Activated CD4-positive, alpha-beta T cell treated with anti-CD3 and anti-CD28 coated beads, Interleukin-2, amount 10 ng/mL, durations not matched to agents 7 days and 5 days (primary cell): ENCODE results near the gene TRIM75. TPM values are rescaled to one million over a fixed set of nuclear protein-coding genes. Genes with fewer than 3 reads are reported as not detected.
A peak's percentile ranks its signal among the peaks of the same experiment; 100 is the strongest.
"Not testable (repeated sequence)": the region's sequence is repeated elsewhere in the genome, so short reads cannot be mapped to it uniquely, and the experiment has no call there.

ENCODE experiments used
- CTCF ChIA-PET: fragments of 350-600 bp; sonication (Branson Sonifier 250); formaldehyde crosslinking; loops from one replicate; lab custom pipeline; 2021; ENCODE audit warnings: antibody characterized with exemption; lab: Charles Lee
- POLR2A ChIA-PET: fragments of 350-600 bp; sonication (Branson Sonifier 250); formaldehyde crosslinking; loops from one replicate; lab custom pipeline; 2021; ENCODE audit warnings: antibody characterized with exemption; lab: Charles Lee
- DNase-seq: peaks from one replicate; pipeline ENCODE4 v3.0.0-alpha.2; 2020
- H3K27ac Mint-ChIP-seq: one replicate; pipeline ENCODE4 v1.8.0; 2021; ENCODE audit warnings: mild to moderate bottlenecking, moderate library complexity, mixed read lengths
- H3K27me3 Mint-ChIP-seq: one replicate; pipeline ENCODE4 v1.8.0; 2021; ENCODE audit warnings: mixed read lengths
- H3K36me3 Mint-ChIP-seq: one replicate; pipeline ENCODE4 v1.8.0; 2021; ENCODE audit warnings: low read depth, mixed read lengths
- H3K4me1 Mint-ChIP-seq: one replicate; pipeline ENCODE4 v1.8.0; 2021; ENCODE audit warnings: mixed read lengths
- H3K4me3 Mint-ChIP-seq: one replicate; pipeline ENCODE4 v1.8.0; 2021; ENCODE audit warnings: mild to moderate bottlenecking, moderate library complexity, mixed read lengths
- H3K9me3 Mint-ChIP-seq: one replicate; pipeline ENCODE4 v1.8.0; 2021; ENCODE audit warnings: mixed read lengths
- total RNA-seq, 2 experiments: library from RNA; stranded (reverse); gene quantifications; one replicate each; pipeline ENCODE4 v1.2.3, GENCODE V29; 2021

The TRIM75 gene
- total RNA-seq, 2 experiments from 2014 or later, result not detected

- DNase-seq, result no peak
- H3K4me3 Mint-ChIP-seq, result no peak within 1 kb of the TSS
- H3K9me3 Mint-ChIP-seq, result no peaks in the 10 kb centered on the region
- no peaks in the 10 kb centered on the region for H3K36me3 Mint-ChIP-seq
- no peak within 1 kb of the TSS for H3K27ac Mint-ChIP-seq
- H3K4me1 Mint-ChIP-seq, result no peaks in the 10 kb centered on the region
- ChIA-PET CTCF (no interaction called here), POLR2A (no interaction called here)
- peaks cover 3% of the 10 kb centered on the region for H3K27me3 Mint-ChIP-seq
These were observed 22.0 kb upstream of the TRIM75 start, which contains the start of gene TRIM60 for GRCh38 chr4:165031436-165032211. TSS of gene TRIM60 (plus strand) at chr4:165031999. CDS start at chr4:165040073, 8,074 bp downstream.

- H3K27ac Mint-ChIP-seq, result no peak overlapping the region
- no peak for DNase-seq
- no peaks in the 10 kb centered on the region for H3K4me1 Mint-ChIP-seq
- H3K27me3 Mint-ChIP-seq, result no peaks in the 10 kb centered on the region
- H3K4me3 Mint-ChIP-seq, result no peak overlapping the region
- ChIA-PET CTCF (interaction anchor here (1.2 kb wide), 1 partner anchor 11 kb away, joined by 3 read pairs; no protein-coding TSS in a partner anchor), POLR2A (no interaction called here)
- no peaks in the 10 kb centered on the region for H3K9me3 Mint-ChIP-seq
- H3K36me3 Mint-ChIP-seq, result no peaks in the 10 kb centered on the region
These were observed 5.5 kb upstream of the TRIM75 start for GRCh38 chr4:165048170-165048569.

GRCh38 chr4:165052627-165053026 lies 1.0 kb upstream of the TRIM75 start:
- no peaks in the 10 kb centered on the region for H3K9me3 Mint-ChIP-seq
- ChIA-PET POLR2A (no interaction called here), CTCF (no interaction called here)
- no peaks in the 10 kb centered on the region for H3K4me1 Mint-ChIP-seq
- DNase-seq, result no peak
- no peak overlapping the region for H3K27ac Mint-ChIP-seq
- no peaks in the 10 kb centered on the region for H3K36me3 Mint-ChIP-seq
- no peaks in the 10 kb centered on the region for H3K27me3 Mint-ChIP-seq
- no peak overlapping the region for H3K4me3 Mint-ChIP-seq

- H3K27me3 Mint-ChIP-seq, result peaks cover 3% of the 10 kb centered on the region
- H3K27ac Mint-ChIP-seq, result no peak overlapping the region
- no peak for DNase-seq
- no peak overlapping the region for H3K4me3 Mint-ChIP-seq
- ChIA-PET CTCF (interaction anchor here (0.5 to 0.7 kb wide), 2 partner anchors 39 to 1381 kb away, joined by 3 read pairs; no protein-coding TSS in a partner anchor), POLR2A (no interaction called here)
- no peaks in the 10 kb centered on the region for H3K9me3 Mint-ChIP-seq
- H3K36me3 Mint-ChIP-seq, result no peaks in the 10 kb centered on the region
- H3K4me1 Mint-ChIP-seq, result no peaks in the 10 kb centered on the region
These were observed 1.9 kb downstream of the TRIM75 start for GRCh38 chr4:165055601-165056000.

GRCh38 chr4:165058666-165059065 lies 5.0 kb downstream of the TRIM75 start:
- no peak for DNase-seq
- Mint-ChIP-seq H3K27me3 (peaks cover 3% of the 10 kb centered on the region), H3K27ac (no peak overlapping the region), H3K4me1 (no peaks in the 10 kb centered on the region), H3K4me3 (no peak overlapping the region), H3K36me3 (no peaks in the 10 kb centered on the region), H3K9me3 (no peaks in the 10 kb centered on the region)
- ChIA-PET POLR2A (no interaction called here), CTCF (interaction anchor here (1.2 kb wide), 1 partner anchor 10 kb away, joined by 3 read pairs; no protein-coding TSS in a partner anchor)

GRCh38 chr4:165059386-165059785 lies 5.7 kb downstream of the TRIM75 start:
- no peaks in the 10 kb centered on the region for H3K4me1 Mint-ChIP-seq
- H3K9me3 Mint-ChIP-seq, result no peaks in the 10 kb centered on the region
- H3K27me3 Mint-ChIP-seq, result peaks cover 3% of the 10 kb centered on the region
- ChIA-PET POLR2A (no interaction called here), CTCF (interaction anchor here (0.9 to 1.2 kb wide), 2 partner anchors 11 to 435 kb away, joined by 3 read pairs; no protein-coding TSS in a partner anchor)
- H3K4me3 Mint-ChIP-seq, result no peak overlapping the region
- H3K36me3 Mint-ChIP-seq, result no peaks in the 10 kb centered on the region
- DNase-seq, result no peak
- H3K27ac Mint-ChIP-seq, result no peak overlapping the region

GRCh38 chr4:165060938-165061337 lies 7.3 kb downstream of the TRIM75 start:
- Mint-ChIP-seq H3K4me3 (no peak overlapping the region), H3K27ac (no peak overlapping the region), H3K4me1 (no peaks in the 10 kb centered on the region), H3K27me3 (peaks cover 3% of the 10 kb centered on the region), H3K9me3 (no peaks in the 10 kb centered on the region), H3K36me3 (no peaks in the 10 kb centered on the region)
- ChIA-PET CTCF (no interaction called here), POLR2A (no interaction called here)
- no peak for DNase-seq

GRCh38 chr4:165070560-165070959 lies 16.9 kb downstream of the TRIM75 start:
- Mint-ChIP-seq H3K4me3 (no peak overlapping the region), H3K27me3 (no peaks in the 10 kb centered on the region), H3K9me3 (no peaks in the 10 kb centered on the region), H3K36me3 (peaks cover 3% of the 10 kb centered on the region), H3K4me1 (peaks cover 3% of the 10 kb centered on the region), H3K27ac (no peak overlapping the region)
- CTCF ChIA-PET, result no interaction called here
- POLR2A ChIA-PET, result no interaction called here
- no peak for DNase-seq

GRCh38 chr4:165073346-165073745 lies 19.7 kb downstream of the TRIM75 start:
- POLR2A ChIA-PET, H3K36me3 Mint-ChIP-seq, H3K27me3 Mint-ChIP-seq, DNase-seq, H3K9me3 Mint-ChIP-seq, CTCF ChIA-PET, H3K27ac Mint-ChIP-seq, H3K4me3 Mint-ChIP-seq: not testable (repeated sequence)
- peaks cover 10% of the 10 kb centered on the region for H3K4me1 Mint-ChIP-seq

GRCh38 chr4:165077034-165077578 lies 23.4 kb downstream of the TRIM75 start:
- Mint-ChIP-seq H3K36me3 (peaks cover 7% of the 10 kb centered on the region), H3K4me1 (peaks cover 7% of the 10 kb centered on the region), H3K9me3 (no peaks in the 10 kb centered on the region), H3K27ac (peak overlapping the region; percentile 77), H3K4me3 (no peak overlapping the region), H3K27me3 (no peaks in the 10 kb centered on the region)
- no peak for DNase-seq
- ChIA-PET POLR2A (no interaction called here), CTCF (interaction anchor here (1.2 kb wide), 2 partner anchors 8 to 36 kb away, joined by 3 to 4 read pairs; partner anchors contain the start of gene TMEM192)

GRCh38 chr4:165079476-165079875 lies 25.8 kb downstream of the TRIM75 start:
- no peak overlapping the region for H3K27ac Mint-ChIP-seq
- ChIA-PET CTCF (interaction anchor here (0.9 kb wide), 1 partner anchor 8 kb away, joined by 3 read pairs; no protein-coding TSS in a partner anchor), POLR2A (no interaction called here)
- H3K4me1 Mint-ChIP-seq, result peaks cover 7% of the 10 kb centered on the region
- peaks cover 4% of the 10 kb centered on the region for H3K36me3 Mint-ChIP-seq
- no peaks in the 10 kb centered on the region for H3K27me3 Mint-ChIP-seq
- no peak for DNase-seq
- H3K9me3 Mint-ChIP-seq, result no peaks in the 10 kb centered on the region
- no peak overlapping the region for H3K4me3 Mint-ChIP-seq

GRCh38 chr4:165084787-165085186 lies 31.1 kb downstream of the TRIM75 start:
- POLR2A ChIA-PET, H3K9me3 Mint-ChIP-seq, DNase-seq, H3K27ac Mint-ChIP-seq, H3K27me3 Mint-ChIP-seq, H3K4me1 Mint-ChIP-seq, H3K4me3 Mint-ChIP-seq: not testable (repeated sequence)
- CTCF ChIA-PET, result interaction anchor here (1.1 kb wide), 1 partner anchor 8 kb away, joined by 3 read pairs; no protein-coding TSS in a partner anchor
- peaks cover 14% of the 10 kb centered on the region for H3K36me3 Mint-ChIP-seq

- no peak for DNase-seq
- ChIA-PET POLR2A (no interaction called here), CTCF (interaction anchor here (0.6 to 1.1 kb wide), 2 partner anchors 10 to 121 kb away, joined by 3 read pairs; no protein-coding TSS in a partner anchor)
- Mint-ChIP-seq H3K4me1 (no peaks in the 10 kb centered on the region), H3K9me3 (no peaks in the 10 kb centered on the region), H3K27ac (no peak overlapping the region), H3K27me3 (no peaks in the 10 kb centered on the region), H3K36me3 (peaks cover 14% of the 10 kb centered on the region), H3K4me3 (no peak overlapping the region)
These were observed 32.3 kb downstream of the TRIM75 start for GRCh38 chr4:165085946-165086345.
